ENCODE data around the gene AP3D1.

- TF ChIP-seq CTCF (IDR thresholded peaks at IDR 0.05; ENCODE audit: low read depth, low read length) (no peak), EZH2phosphoT487 (IDR thresholded peaks at IDR 0.05; ENCODE audit: low read depth) (no peak)
Measured at GRCh38 chr19:2184422-2184975, 33.1 kb upstream of the AP3D1 start.

All from OCI-LY3 (cell line).